COLO829 (cell line): Measurements from ENCODE around the gene BTBD1.

Experiments used
- DNase-seq: peaks from one replicate; pipeline ENCODE4 v3.0.0; 2012; ENCODE audit warnings: low spot score

BTBD1 gene

GRCh38 chr15:83066734-83067637, at the start of gene BTBD1:
Gene BTBD1, minus strand, starts transcription at chr15:83067252. Its CDS starts 101 bp downstream, at chr15:83067151.
- peak; percentile 74 for DNase-seq

- no peak for DNase-seq
These were observed 48.9 kb upstream of the BTBD1 start for GRCh38 chr15:83115831-83116565.

- DNase-seq, result no peak
These were observed 48.4 kb upstream of the BTBD1 start for GRCh38 chr15:83115410-83115809.

- DNase-seq, result no peak
These were observed 47.8 kb upstream of the BTBD1 start for GRCh38 chr15:83114856-83115255.

DNA sequence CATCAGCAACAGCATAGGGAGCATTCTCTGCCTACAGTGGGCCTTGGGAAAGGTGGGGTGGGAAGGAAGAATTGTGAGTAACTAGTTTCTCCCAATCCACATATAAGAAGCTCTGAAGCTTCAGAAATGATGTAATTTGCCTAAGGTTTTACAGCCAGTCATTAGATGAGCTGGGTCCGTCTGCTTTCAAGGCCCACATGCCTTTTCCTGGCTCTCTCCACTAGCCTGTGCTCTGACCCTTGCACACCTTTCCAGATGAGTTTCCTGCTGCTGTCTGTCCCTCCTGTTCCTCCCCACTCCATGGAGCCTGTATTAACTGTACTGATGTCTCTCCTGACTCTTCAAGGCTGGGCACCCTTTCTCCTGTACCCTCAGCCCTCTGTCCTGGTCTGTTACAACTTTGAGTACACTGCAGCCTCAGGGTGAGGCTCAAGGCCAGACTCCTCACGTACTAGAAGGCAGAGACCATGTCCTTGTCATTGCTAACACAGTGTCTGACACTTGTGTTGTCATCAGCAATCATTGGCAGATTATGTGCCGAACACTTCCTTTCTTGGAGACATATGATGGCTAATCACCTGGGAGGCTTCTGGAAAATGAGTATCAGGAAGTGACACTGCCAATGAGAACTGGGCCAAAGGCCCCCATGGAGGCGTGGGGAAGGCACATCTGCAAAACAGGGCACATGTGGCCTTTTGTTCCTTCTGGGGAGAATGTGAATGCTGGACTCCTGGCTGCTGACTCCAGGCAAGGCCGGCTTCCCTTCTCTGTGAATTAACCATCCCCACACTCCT, 47.0 kb upstream of the BTBD1 start:
- no peak for DNase-seq

DNA sequence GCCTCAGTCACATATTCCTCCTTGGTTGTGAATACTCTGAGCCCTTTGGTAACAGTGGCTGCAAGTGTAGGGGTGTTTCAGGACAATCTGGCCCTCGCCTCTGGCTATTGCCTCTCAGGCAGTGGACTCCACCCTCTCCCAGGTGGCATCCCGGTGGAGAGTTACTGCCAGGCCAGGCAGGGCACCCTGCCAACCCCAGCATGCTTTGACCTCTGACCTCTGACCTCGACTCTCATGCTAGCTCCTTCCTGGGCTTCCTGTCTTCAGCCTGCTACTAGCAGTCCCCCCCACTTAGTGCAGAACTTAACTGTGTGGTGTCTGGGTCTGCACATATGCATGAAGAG, 45.9 kb upstream of the BTBD1 start:
- DNase-seq, result no peak

DNA sequence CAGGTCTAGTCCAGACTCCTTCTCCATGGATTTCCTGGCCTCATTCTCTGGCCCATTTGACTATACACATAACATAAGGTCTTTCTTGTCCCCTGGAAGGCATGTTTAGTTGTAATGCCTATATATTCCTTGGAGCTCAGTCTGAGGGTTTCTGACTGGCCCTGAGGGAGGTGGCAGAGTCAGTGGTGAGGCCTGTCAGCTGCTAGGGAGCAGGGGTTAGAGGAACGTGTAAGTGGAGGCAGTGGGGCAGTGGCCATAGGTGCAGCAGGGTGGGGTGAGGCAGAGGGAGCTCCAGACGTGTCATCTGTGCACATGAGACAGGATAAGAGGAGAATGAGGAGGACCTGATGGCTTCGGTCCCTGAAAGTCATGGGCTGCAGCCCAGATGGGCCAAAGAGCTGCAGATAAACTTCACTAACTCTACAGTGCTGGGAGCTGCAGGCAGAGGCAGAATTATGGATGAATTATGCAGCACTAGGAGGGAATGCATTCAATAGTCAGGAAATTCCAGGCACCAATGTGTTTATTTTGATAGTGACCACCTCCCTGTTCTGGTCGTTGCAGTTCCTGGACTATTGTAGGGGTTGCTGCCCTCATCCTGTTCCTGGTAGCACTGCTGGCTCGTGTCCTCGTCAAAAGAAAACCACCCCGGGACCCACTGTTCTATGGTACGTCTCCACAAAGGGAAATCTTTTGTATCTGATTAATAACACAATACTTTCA, 45.3 kb upstream of the BTBD1 start:
- no peak for DNase-seq

- DNase-seq, result no peak
These were observed 44.1 kb upstream of the BTBD1 start for GRCh38 chr15:83111149-83111548.

DNA sequence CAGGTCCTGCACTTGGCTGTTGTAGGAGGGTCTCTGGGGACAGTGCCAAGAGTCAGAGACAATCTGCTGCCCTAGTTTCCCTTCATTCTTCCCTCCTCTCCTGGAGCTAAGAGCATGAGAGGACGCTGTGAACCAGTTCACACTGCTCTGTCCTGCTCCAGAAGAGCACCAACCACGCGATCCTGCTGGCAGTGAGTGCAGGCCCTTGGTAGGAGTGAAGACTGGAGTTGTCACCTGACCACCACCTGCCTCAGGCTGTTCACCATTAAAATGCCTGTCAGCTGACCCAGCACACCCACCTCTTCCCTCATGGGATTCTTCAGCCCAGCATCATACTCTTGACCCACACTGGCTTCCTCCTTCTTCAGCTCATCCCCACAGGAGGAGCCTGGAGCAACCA, 43.3 kb upstream of the BTBD1 start:
- no peak for DNase-seq

DNA sequence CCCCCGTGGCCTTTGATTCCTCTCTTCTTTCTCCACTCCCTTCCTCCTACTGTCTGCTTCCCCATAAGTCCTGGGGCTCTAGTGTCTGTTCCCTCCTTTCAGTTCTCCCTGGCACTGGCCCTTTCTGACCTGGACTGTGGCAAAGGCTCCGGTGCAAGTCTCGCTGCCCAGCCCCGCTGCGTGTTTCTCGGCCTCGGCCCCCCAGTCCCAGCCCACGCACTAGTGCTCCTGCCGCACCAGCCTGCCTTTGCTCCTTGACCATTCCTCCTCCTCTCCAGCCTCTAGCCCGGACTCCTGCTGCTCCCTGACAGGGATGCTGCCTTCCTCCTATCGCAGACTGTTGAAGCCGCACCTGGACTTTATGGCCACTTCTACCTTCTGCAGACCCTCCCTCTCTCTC, 42.5 kb upstream of the BTBD1 start:
- DNase-seq, result no peak

GRCh38 chr15:83108266-83109219, 41.5 kb upstream of the BTBD1 start:
- DNase-seq, result no peak

GRCh38 chr15:83107841-83108181, 40.8 kb upstream of the BTBD1 start:
- no peak for DNase-seq

DNA sequence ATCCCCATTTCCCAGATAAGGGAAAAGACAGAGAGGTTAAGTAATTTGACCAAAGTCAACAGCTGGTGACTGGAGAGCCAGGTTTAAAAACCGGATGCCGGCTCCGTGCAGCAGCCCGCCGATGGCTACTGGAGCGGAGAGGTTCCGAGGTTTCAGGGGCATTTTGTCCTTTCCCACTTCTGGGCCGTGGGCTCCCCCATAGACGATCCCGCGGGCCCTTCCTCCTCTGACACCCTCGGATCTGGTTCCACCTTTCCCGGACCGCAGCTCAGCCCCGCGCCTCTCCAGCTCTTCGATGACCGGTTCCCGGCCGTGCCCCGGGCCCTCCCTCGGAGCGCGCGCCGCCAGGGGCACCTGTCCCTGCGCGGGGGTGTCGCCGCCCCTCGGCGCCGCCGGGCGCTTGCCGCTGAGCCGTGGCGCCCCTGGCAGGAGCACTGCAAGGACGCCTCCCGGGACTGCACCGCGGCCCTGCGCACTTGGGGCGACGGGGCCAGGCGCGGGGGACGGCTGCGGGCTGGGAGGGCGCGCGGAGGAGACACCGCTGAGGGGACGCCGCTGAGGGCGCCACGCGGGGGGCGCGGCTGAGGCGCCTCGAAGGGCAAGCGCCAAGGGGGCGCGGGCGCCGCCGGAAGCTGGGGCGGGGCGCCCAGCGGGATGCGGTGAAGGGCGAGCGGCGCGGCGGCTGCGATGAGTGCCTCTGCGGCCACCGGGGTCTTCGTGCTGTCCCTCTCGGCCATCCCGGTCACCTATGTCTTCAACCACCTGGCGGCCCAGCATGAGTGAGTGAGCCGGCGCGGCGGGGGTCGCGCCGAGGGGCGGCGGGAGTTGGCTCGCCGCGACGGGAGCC, 40.2 kb upstream of the BTBD1 start, which contains the start of gene TM6SF1:
TM6SF1 (plus strand) TSS at position 652 of the 847 bp plus-strand sequence; CDS start at position 688, 36 bp downstream.
- DNase-seq, result no peak

GRCh38 chr15:83105440-83105839, 38.4 kb upstream of the BTBD1 start:
- DNase-seq, result no peak

DNA sequence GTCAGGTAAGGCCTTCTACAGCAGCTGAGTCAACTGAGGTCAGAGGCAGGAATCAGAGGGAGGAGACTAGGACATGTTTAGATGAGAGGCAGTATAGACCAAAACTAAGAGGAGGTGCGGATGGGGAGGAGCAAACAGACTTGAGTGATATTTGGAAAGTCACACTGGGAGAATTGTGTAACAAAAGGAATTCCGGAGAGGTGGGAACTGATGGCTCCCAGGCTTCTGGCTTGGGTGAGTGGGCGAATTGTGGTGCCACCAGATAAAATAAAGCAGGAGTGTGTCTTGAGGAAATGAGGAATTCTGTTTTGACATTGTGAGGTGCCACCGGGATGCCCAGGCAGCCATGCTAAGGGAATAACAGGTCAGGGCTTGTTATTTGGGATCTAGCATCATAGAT, 37.1 kb upstream of the BTBD1 start:
- no peak for DNase-seq

GRCh38 chr15:83102346-83102745, 35.3 kb upstream of the BTBD1 start:
- DNase-seq, result no peak

GRCh38 chr15:83100097-83100646, 33.1 kb upstream of the BTBD1 start:
- DNase-seq, result no peak

GRCh38 chr15:83099290-83099689, 32.2 kb upstream of the BTBD1 start:
- no peak for DNase-seq

DNA sequence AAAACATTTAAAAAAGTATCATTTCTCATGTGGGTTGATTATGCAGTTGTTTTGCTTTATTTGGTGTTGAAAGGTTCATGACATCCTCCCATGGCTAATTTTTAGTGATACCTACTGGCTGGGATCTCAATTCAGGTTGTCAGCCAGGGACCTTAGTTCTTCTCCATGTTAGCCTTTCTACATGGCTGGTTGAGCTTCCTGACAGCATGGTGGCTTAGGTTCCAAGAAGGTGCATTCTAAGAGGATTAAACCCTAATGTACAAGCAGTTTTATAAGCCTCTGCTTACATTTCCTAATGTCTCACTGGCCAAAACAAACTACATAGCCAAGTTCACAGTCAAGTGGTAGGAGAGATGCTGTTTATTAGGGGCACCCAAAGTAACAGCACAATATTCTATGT, 31.0 kb upstream of the BTBD1 start:
- no peak for DNase-seq
